ENCODE measurements around the gene TCEA2.

TCEA2 gene

GRCh38 chr20:64069209-64069613 lies 6.2 kb downstream of the TCEA2 start:
- no peaks in the 10 kb centered on the region for H3K9me3 Mint-ChIP-seq
- TF ChIP-seq, protein P1, sequence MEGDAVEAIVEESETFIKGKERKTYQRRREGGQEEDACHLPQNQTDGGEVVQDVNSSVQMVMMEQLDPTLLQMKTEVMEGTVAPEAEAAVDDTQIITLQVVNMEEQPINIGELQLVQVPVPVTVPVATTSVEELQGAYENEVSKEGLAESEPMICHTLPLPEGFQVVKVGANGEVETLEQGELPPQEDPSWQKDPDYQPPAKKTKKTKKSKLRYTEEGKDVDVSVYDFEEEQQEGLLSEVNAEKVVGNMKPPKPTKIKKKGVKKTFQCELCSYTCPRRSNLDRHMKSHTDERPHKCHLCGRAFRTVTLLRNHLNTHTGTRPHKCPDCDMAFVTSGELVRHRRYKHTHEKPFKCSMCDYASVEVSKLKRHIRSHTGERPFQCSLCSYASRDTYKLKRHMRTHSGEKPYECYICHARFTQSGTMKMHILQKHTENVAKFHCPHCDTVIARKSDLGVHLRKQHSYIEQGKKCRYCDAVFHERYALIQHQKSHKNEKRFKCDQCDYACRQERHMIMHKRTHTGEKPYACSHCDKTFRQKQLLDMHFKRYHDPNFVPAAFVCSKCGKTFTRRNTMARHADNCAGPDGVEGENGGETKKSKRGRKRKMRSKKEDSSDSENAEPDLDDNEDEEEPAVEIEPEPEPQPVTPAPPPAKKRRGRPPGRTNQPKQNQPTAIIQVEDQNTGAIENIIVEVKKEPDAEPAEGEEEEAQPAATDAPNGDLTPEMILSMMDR (IDR thresholded peaks at IDR 0.05; ENCODE audit: unreplicated experiment in 3 of 3), result no peak
- H3K4me3 Mint-ChIP-seq, result no peak overlapping the region
- peaks cover under 1% of the 10 kb centered on the region for H3K4me1 Mint-ChIP-seq
- H3K27ac Mint-ChIP-seq, result no peak overlapping the region
- H3K36me3 Mint-ChIP-seq (ENCODE audit: low read depth), result no peaks in the 10 kb centered on the region
- H3K27me3 Mint-ChIP-seq (ENCODE audit: low read depth), result no peaks in the 10 kb centered on the region

GRCh38 chr20:64069614-64070243 lies 6.7 kb downstream of the TCEA2 start:
- Mint-ChIP-seq H3K4me1 (no peaks in the 10 kb centered on the region), H3K27ac (no peak overlapping the region), H3K4me3 (no peak overlapping the region), H3K36me3 (ENCODE audit: low read depth) (no peaks in the 10 kb centered on the region), H3K9me3 (no peaks in the 10 kb centered on the region), H3K27me3 (ENCODE audit: low read depth) (no peaks in the 10 kb centered on the region)
- TF ChIP-seq, protein P1 (IDR thresholded peaks at IDR 0.05; ENCODE audit: unreplicated experiment in 3 of 3), result peak; percentile 72 to 82 (median 72)

GRCh38 chr20:64070244-64070993 lies 7.4 kb downstream of the TCEA2 start:
- H3K27me3 Mint-ChIP-seq (ENCODE audit: low read depth), result no peaks in the 10 kb centered on the region
- H3K36me3 Mint-ChIP-seq (ENCODE audit: low read depth), result no peaks in the 10 kb centered on the region
- H3K4me3 Mint-ChIP-seq, result no peak overlapping the region
- TF ChIP-seq, protein P1 (IDR thresholded peaks at IDR 0.05; ENCODE audit: unreplicated experiment in 3 of 3), result no peak
- H3K4me1 Mint-ChIP-seq, result no peaks in the 10 kb centered on the region
- no peak overlapping the region for H3K27ac Mint-ChIP-seq
- no peaks in the 10 kb centered on the region for H3K9me3 Mint-ChIP-seq

DNA sequence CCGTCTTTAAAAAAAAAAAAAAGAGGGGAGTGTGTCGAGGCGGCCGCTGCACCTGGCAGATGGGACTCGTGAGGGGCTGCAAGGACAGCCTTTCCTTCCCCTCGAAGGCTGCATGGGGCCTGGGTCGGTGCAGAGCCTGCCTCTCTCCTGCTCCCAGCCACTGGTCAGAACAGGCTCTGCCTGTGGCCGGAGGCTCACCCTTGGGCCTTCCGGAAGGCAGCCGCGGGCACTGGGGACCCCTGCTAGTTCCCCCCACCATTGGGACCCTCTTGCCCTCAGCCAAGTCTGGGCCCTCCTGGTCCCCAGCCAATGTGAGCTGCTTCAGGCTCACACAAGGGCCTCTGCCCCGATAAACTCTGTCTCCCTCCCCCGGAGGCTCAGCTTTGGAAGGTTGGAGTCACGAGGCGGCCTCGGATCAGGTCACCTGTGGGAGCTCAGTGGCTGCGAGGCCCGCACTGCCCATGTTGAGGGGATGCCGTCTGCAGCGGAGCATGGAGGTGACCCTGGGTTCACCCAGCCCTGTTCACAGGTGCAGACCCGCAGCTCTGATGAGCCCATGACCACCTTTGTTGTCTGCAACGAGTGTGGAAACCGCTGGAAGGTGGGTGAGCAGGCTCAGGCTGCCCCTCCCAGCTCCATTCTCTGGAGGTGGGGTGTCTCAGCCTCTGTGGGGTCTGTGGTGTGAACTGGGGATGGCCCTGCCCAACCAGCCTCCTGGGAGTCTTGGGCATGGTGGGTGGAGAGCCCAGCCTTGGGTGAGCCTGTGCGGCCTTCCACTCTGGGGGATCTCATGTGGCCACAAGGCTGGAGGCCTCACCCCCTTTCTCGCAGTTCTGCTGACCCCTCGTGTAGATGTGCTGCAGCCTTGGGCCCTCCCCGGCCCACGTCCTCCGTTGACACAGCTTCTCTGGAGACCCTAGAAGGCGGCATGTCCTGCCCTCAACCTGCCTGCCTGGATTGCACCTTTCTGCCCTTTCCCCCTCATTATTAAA lies 8.6 kb downstream of the TCEA2 start:
- Mint-ChIP-seq H3K27ac (no peak overlapping the region), H3K4me3 (no peak overlapping the region), H3K4me1 (no peaks in the 10 kb centered on the region), H3K9me3 (no peaks in the 10 kb centered on the region), H3K27me3 (ENCODE audit: low read depth) (no peaks in the 10 kb centered on the region), H3K36me3 (ENCODE audit: low read depth) (no peaks in the 10 kb centered on the region)
- TF ChIP-seq, protein P1 (IDR thresholded peaks at IDR 0.05; ENCODE audit: unreplicated experiment in 3 of 3), result no peak

DNA sequence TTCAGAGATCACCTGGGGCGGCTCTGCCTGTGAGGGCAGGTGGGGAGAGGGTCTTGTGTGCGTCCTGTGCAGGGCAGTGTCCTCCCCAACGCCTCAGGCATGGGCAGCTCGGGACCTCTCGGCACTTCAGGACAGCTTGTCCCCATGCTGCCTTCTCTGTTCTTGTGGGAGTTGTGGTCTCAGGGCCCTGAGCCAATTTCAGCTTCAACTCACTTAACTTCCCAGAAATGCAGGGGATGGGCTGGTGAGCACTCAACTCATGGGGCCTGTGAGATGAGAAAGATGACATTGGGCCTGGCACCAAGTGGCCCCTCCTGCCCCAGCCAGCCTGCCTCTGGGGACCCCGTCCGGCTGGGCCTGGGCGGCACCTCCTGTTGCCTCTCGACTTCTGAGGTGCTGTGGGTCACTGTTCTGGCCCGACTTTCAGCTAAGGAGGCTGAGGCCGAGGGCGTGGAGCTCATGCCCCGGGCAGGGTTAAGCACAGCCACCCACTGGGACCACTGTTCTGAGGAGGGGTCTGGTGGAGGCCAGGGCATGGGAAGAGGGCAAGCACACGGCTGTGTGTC lies 9.6 kb downstream of the TCEA2 start:
- H3K9me3 Mint-ChIP-seq, result no peaks in the 10 kb centered on the region
- no peaks in the 10 kb centered on the region for H3K4me1 Mint-ChIP-seq
- H3K4me3 Mint-ChIP-seq, result no peak overlapping the region
- TF ChIP-seq, protein P1 (IDR thresholded peaks at IDR 0.05; ENCODE audit: unreplicated experiment in 3 of 3), result no peak
- H3K36me3 Mint-ChIP-seq (ENCODE audit: low read depth), result no peaks in the 10 kb centered on the region
- H3K27me3 Mint-ChIP-seq (ENCODE audit: low read depth), result no peaks in the 10 kb centered on the region
- no peak overlapping the region for H3K27ac Mint-ChIP-seq
